HG03280 (cell line): ENCODE results near the gene GMEB2.
A peak's percentile ranks its signal among the peaks of the same experiment; 100 is the strongest.
"Not testable (repeated sequence)": the region's sequence is repeated elsewhere in the genome, so short reads cannot be mapped to it uniquely, and the experiment has no call there.

ENCODE experiments used
- ATAC-seq: cut with Tn5 transposase; IDR thresholded peaks from one replicate; pipeline ENCODE4 v1.9.1; 2021; ENCODE audit warnings: mild to moderate bottlenecking, moderate library complexity; ENCODE audit not compliant: unreplicated experiment

The GMEB2 gene

DNA sequence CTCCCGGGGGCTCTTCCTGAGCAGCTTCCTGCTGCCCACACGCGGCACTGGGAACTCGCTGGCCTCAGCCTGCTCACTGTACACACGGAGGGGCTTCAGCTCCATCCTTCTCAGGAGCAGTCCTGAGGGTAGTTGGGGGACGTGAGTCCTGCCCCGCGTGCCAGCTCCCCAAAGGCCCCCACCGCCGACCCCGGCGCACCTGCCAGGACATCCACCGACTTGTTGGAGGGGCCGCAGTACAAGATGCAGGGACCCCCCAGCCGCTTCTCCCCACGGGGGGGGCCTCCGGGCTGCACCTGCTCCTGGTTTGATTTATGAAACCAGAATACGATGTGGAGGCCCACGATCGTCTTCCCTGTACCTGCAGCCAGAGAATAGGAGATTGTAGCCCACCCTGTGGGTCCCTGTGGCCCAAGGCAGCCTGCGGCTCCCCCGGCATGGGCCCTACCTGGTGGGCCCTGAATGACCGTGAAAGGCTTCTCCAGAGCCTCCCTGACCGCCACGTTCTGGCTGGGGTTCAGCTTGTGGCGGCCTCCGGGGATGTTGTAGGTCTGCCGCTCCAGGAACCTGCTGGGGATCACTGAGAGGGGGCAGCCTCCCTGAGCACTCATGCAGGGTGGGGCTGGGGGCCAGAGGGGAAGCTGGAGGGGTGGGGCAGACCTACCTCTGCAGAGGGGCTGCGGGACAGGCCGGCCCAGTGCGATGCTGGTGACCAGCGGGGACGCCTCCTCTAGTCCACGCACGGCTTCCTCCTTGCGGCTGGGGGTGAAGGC, 65.1 kb downstream of the GMEB2 start:
- no peak for ATAC-seq

DNA sequence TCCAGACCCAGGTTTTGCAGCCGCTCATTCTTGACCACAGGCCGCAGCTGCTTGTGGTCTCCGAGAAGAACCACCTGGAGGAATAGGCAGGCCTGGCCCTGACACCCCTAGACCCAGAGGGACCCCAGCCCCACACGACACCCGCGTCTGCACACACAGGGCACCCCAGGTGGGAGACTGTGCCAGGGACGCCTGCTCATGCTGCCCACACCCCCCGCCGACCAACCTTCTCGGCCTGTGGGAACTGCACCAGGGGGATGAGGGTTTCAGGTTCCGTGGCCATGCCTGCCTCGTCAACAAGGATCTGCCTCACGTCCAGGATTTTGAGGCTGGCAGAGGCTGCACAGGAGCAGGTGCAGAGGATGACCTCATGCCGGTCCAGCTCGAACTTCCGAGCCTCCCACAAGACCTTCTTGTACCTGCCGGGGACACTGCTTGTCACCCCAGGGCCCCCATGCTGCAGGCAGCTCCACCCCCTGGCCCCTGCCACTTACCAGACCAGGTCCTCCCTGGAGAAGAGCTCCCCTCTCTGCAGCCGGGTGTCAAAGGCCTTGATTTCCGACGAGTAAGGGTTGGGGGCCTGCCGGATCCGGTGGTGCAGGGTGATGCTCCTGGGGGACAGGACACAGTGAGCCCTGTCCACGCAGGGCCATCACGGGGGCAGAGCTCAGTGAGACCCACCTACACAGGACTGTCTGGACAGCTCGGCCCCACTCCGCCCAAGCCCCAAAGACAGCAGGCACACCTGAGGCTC, 65.9 kb downstream of the GMEB2 start:
- no peak for ATAC-seq

DNA sequence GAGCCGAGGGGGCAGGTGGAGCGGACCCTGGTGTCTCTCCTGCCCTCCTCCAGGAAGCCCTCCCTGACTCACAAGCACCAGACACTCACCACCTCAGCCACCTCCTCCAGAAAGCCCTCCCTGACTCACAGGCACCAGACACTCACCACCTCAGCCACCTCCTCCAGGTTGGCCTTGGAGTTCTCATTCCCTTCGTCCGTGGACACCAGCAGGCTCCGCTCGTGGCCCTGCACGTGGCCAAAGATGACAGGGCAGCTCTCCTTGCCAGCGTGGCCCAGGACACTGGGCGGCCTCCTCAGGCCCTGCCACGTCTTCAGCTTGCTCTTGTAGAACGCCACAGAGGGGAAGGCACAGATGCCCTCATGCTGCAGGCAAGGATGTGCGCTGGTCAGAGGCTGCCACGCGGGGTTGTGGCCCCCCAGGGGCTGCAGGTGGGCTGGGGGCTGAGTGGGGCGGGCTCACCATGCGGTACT, 66.5 kb downstream of the GMEB2 start:
- no peak for ATAC-seq

DNA sequence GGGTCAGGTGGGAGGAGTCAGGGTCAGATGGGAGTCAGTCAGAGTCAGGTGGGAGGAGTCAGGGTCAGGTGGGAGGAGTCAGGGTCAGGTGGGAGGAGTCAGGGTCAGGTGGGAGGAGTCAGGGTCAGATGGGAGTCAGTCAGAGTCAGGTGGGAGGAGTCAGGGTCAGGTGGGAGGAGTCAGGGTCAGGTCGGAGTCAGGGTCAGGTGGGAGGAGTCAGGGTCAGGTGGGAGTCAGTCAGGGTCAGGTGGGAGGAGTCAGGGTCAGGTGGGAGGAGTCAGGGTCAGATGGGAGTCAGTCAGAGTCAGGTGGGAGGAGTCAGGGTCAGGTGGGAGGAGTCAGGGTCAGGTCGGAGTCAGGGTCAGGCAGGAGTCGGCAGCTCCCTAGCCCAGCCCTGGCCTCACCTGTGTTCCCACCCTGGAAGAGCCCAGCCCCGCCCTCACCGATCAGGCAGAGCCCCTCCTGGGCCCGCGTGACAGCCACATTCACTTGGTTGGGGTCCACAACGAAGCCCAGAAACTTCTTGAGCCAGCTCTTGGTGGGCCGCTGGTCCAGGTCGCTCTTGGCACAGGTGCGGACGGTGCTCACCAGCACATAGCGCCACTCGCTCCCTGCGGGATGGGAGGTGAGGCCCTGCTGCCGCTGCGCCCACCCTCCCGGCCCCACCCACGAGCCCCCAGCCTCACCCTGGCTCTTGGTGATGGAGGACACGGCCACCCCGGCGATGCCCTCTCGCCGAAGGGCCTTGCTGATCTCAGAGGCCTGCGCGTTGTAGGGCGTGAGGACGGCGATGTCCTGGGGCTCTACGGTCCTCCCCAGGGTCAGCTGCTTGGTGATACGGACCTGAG, 67.2 kb downstream of the GMEB2 start:
- ATAC-seq = not testable (repeated sequence)

DNA sequence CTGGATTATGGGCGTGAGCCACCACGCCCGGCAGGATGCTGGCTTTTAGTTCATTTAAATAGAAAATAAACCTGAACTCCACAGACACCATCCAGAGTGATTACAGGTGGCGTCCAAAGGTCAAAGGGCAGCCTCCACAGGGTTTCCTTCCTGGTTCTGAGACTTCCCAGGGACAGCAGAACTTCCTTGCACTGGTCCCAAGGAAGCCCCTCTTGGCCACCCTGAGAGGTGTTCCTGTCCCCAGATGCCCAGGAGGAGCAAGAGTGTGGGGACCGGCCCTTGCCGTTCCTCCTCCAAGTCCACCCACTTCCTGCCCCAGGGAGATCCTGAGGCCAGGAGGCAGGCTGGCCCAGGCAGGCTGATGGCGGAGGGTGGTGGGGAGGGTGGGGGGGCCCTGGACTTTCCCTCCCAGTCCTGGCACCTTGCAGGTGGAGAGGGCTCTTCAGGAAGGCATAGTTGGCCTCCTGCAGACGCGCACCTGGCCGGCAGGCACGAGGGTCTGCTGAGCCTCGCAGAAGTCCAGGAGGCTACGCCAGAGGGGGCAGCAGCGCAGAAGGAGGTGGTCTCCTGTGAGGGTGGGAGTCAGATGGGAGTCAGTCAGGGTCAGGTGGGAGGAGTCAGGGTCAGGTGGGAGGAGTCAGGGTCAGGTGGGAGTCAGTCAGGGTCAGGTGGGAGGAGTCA, 68.0 kb downstream of the GMEB2 start:
- ATAC-seq = no peak

DNA sequence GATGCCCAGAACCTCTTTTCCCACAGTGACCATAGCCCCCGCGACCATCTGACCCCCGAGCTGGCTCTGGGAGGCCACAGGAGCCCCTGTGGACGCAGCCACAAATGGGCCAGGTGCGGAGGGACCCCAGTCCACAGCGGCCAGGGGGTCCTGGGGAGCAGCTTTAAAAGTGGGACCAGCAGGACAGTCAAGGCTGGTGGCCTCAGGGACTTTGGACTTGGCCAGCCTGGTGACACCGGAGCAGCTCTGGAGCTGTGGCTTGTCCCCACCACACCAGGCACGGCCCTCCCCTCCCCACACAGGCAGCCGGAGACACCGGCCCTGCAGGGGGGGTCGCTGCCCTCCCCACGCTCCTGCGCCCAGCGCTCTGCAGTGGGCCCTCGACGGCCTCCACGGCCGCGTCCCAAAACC, 69.4 kb downstream of the GMEB2 start:
- no peak for ATAC-seq

DNA sequence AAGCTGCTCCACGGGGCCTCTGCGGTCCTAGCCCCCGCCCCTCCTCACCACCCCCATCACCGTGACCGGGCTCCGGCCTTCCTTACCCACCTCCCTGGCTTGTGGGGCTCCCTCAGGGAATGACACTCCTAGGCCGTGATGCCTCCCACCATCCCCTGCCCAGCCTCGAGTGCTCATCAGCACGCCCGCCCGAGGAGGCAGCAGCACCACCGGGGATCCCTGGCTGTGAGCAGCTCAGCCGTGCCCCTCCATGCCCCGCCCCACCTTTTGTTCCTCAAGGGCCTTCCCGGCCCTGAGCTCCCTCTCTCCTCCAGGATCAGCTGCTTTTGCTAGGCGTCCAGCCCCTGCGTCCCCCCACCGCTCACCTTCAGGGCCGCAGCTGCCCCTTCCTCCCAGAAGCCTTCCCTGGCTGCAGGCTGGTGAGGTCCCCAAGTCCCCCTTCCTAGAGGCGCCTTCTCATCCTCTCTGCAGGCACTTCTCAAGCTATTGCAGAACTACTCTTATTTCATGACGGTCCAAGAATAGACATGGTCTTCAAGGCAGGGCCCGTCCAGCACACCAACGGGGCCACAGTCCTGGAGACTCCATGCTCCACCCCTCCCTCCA, 69.9 kb downstream of the GMEB2 start:
- no peak for ATAC-seq

DNA sequence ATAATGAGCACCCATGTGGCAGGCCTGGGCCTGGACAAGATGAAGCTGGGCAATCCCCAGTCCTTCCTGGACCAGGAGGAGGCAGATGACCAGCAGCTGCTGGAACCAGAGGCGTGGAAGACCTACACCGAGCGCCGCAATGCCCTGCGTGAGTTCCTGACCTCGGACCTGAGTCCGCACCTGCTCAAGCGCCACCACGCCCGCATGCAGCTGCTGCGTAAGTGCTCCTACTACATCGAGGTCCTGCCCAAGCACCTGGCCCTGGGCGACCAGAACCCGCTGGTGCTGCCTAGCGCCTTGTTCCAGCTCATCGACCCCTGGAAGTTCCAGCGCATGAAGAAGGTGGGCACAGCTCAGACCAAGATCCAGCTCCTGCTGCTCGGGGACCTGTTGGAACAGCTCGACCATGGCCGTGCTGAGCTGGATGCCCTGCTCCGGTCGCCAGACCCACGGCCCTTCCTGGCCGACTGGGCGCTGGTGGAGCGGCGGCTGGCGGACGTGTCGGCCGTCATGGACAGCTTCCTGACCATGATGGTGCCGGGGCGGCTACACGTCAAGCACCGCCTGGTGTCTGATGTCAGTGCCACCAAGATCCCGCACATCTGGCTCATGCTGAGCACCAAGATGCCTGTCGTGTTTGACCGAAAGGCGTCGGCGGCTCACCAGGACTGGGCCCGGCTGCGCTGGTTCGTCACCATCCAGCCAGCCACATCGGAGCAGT, 71.1 kb downstream of the GMEB2 start:
- ATAC-seq = no peak

DNA sequence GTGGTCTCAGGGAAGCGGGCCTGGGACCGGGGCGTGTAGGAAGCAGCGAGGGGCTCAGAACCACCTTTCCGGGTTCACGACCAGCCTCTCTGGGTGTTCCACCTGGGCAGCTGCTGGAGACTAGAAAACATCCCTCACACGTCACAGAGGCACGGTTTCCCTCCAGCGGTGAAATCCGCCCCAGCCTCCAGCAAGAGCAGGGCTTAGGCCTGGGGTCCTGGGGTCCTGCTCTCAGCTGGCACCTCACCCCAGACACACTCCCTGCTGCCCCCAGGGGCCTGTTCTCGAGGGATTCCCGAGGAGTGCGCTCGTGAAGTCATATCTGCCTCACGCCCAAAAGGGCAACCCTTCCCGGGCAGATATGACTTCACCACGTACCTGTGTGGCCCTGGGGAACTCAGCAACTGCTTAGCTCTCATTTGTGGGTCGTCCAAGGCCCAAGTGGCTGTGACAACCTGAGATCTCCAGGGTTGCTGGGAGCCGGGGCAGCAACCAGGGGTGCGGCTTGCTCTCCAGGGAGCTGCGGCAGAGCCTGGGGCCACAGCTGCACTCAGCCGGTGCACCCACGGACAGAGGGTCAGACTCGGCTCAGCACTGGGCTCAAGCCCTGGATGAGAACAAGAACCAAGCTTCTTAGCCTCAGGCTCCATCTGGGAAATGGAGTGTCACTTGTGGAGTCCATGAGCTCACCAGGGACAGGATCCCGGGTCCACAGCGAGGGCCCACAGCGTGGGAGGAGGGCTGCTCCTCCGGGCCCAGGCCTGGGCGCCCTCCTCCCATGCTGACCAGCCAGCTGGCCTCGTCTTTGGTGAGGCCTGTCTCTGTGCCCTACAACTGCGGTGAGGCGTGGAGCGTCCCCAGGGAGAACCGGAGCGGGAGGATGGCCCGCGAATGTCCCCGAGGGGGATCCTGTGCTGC, 72.3 kb downstream of the GMEB2 start:
- ATAC-seq = no peak

DNA sequence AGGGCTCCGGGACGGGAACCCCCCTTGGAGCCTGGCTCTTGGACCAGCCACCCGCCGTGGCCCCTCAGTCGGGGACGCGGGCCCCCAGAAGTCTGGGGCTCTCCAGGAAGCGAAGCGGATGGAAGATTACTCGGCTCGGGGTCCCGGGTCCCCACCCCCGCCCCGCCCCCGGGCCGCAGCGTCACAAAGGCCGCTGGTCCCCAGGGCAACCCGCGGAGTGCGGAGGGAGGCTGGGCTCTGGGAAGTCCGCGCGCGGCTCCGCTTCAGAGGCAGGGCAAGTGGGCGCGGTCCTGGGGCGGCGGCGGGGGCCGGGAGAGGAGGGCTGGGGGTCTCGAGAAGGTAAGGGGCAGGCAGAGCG, 73.0 kb downstream of the GMEB2 start, which contains the start of gene FNDC11:
TSS of gene FNDC11 (plus strand) at position 227 of the 358 bp plus-strand sequence. CDS start 1,505 bp downstream, outside the sequence.
- ATAC-seq = peak; percentile 19

DNA sequence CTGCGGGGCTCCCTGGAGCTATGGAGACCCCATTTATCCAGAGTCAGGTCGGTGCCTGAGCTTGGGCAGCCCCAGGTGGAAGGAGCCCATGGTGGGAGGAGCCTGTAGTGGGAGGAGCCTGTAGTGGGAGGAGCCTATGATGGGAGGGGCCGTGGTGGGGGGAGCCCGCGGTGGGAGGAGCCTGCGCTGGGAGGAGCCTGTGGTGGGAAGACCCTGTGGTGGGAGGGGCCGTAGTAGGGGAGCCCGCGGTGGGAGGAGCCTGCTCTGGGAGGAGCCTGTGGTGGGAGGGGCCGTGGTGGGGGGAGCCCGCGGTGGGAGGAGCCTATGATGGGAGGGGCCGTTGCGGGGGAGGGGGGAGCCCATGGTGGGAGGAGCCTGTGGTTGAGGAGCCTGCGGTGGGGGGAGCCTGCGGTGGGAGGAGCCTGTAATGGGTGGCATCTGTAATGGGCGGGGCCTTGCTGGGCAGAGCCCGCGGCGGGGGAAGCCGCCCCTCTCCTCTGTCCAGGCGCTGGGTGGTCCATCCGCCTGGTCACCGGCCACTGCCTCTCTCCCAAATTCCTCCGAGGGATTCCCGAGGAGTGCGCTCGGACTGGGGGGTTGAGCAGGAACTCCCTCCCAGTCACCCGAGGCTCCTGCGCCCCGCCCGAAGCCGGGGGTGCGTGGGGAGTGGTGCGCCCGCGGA, 73.5 kb downstream of the GMEB2 start:
- peak; percentile 64 for ATAC-seq

DNA sequence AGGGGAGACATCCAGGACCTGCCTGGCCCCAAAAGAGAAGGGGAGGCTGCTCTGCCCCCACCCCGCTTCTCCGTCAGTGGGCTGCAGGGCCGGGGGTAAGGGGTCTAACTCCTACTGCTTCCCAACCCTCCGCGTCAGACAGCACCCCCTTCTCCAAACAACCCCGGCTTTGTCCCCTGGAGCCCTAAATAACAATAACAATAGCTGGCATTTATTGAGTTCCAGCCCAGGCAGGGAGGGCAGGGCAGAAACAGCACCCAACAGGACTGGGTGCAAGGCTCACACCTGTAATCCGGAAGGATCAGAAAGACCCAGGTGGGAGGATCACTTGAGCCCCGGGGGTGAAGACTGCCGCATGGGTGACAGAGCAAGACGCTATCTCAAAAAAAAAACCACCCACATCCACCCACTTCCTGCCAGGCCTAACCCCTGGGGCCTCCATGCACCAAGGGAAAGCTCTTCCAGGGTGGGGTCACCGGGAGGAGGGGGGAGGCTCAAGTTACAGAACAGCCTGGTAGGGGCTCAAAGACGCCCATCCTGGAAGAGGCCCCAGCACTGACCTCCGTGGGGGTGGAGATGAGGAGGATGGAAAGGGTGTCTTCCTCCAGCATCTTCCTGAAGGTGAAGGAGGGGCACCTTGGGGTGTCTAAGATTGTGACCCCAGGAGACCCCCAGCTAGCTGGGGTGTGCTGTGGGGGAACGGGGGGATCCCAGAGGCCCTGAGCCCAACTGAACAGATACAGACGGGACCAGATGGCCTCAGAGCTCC, 74.2 kb downstream of the GMEB2 start:
- ATAC-seq = peak; percentile 7

DNA sequence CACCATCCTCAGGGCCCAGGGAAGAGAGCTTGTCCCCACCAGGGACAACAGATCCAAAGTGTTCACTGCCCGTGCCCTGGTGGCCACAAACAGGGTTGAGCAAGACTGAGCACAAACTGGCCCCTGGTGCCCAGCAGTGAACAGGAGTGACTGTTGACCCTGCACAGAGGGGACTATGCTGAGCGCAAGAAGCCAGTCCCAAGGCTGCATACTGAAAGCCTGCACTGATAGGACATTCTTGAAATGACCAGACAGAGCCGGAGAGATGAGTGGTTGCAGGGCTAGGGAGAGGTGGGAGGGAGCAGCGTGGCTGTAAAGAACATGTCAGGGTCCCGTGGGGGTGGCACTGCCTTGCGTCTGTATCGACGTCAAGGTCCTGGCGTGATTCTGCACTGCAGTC, 75.8 kb downstream of the GMEB2 start:
- no peak for ATAC-seq

DNA sequence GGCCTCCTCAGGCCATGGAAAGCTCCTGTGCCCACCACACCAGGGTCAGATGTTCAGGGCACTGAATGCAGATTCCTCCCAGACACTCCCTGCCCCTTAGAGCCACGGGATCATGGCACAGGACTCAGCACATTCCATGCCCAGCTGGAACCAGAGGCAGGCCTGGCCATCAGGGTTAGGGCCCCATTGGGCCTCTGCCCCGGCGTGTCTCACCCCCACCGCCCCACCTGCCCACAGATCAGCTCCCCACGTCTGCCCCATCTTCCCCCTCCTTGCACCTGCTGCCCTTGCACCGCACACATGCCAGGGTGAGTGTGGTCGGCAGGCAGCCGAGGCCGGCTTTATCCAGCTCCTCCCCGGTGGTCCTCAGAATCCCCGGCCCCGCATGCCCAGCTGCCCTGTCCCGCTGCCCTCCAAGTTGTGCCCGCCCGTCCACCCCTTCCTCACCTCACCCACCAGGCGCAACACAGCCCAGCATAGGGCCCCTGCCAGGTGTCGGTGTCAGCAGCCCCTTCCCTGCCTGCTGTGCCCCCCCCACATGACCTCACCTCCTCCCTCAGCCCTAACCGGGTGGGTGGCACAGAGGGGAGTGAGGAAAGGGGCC, 77.1 kb downstream of the GMEB2 start:
- no peak for ATAC-seq

DNA sequence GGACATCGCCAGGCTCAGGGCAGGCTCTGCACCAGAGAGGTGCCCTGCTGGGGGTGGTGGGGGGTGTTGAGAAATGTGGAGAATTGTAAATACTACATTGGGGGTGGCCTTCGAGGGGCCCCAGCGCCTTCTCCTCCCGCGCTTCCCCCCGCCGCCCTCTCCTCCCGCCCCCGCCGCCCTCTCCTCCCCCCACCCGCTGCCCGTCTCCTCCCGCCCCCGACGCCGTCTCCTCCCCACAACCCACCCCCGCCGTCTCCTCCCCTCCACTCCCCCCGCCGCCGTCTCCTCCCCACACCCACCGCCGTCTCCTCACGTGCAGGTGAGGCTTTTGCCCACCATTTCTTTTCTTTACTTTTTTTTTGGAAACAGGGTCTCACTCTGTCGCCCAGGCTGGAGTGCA, 77.9 kb downstream of the GMEB2 start:
- ATAC-seq = no peak

DNA sequence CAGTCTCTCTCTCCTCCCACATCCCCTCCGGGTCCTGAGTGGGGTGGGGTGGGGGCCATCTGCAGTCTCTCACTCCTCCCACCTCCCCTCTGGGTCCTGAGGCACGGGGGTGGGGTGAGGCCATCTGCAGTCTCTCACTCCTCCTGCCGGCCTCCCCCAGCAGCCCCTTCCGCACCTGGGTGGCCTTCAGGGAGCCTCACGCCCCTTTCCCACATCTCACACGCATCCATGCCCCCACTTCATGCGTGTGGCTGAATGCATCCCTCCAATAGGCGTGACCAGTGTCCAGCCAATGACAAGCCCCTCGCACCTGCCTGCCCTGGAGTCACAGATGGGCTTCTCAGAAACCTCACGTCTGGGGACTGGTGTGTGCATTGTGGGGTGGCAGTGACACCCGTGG, 78.4 kb downstream of the GMEB2 start:
- no peak for ATAC-seq
